HEK293 (cell line): Measurements from ENCODE around the gene TCEA2.

Source experiments
- CTCF ChIA-PET: fragments of 350-600 bp; formaldehyde crosslinking; extraction: SDS; loops from one replicate; lab custom pipeline; 2021; ENCODE audit warnings: antibody characterized with exemption; lab: Yijun Ruan, JAX
- POLR2A ChIA-PET: fragments of 300-600 bp; formaldehyde crosslinking; extraction: SDS; loops from one replicate; lab custom pipeline; 2020; ENCODE audit warnings: antibody characterized with exemption, inconsistent platforms; lab: Yijun Ruan, JAX
- H3K27ac ChIP-seq: fragments of 200-500 bp; sonication (Bioruptor generic); 2 replicates; pipeline ENCODE4 v1.5.1; 2014; ENCODE audit warnings: low read depth, low read length, control low read depth, inconsistent platforms; ENCODE audit errors: extremely low read depth
- H3K36me3 ChIP-seq, 2 experiments: fragments of 200-500 bp in 1 of 2; sonication (Bioruptor generic) in 1 of 2; 1 replicate in 1 of 2; 2 replicates in 1 of 2; pipeline ENCODE4 v1.5.1; 2014 to 2017; ENCODE audit warnings: inconsistent platforms in 2 of 2, low read length in 2 of 2; ENCODE audit not compliant: control insufficient read depth in 2 of 2, insufficient read depth in 1 of 2
- H3K4me1 ChIP-seq: fragments of 200-500 bp; sonication (Bioruptor generic); 2 replicates; pipeline ENCODE4 v1.5.1; 2014; ENCODE audit warnings: mild to moderate bottlenecking, low read length, inconsistent platforms; ENCODE audit not compliant: control insufficient read depth, insufficient read depth
- H3K4me3 ChIP-seq: 2 replicates; pipeline ENCODE4 v1.5.1; 2011; ENCODE audit warnings: low read depth, mild to moderate bottlenecking, control low read depth, low read length, moderate library complexity
- H3K9me3 ChIP-seq: fragments of 200-500 bp; sonication (Bioruptor generic); 2 replicates; pipeline ENCODE4 v1.5.1; 2014; ENCODE audit warnings: low read depth, low read length, inconsistent platforms; ENCODE audit not compliant: control insufficient read depth, insufficient read depth
- EGR2 ChIP-seq: fragments of 450-650 bp; formaldehyde crosslinking; IDR thresholded peaks from 2 replicates; pipeline ENCODE4 v1.5.1; 2016; ENCODE audit warnings: low read depth, missing biosample characterization, missing genetic modification characterization
- KLF9 ChIP-seq: fragments of 450-650 bp; formaldehyde crosslinking; IDR thresholded peaks from 2 replicates; pipeline ENCODE4 v1.5.1; 2016; ENCODE audit warnings: missing biosample characterization, missing genetic modification characterization, low read depth
- SP2 ChIP-seq: fragments of 450-650 bp; formaldehyde crosslinking; IDR thresholded peaks from 2 replicates; pipeline ENCODE4 v1.5.1; 2016; ENCODE audit warnings: missing biosample characterization, missing genetic modification characterization
- YY1 ChIP-seq: fragments of 450-650 bp; formaldehyde crosslinking; IDR thresholded peaks from 2 replicates; pipeline ENCODE4 v1.5.1; 2018; ENCODE audit warnings: missing biosample characterization, missing genetic modification characterization
- ZBTB17 ChIP-seq: fragments of 450-650 bp; formaldehyde crosslinking; IDR thresholded peaks from 2 replicates; pipeline ENCODE4 v1.5.1; 2016; ENCODE audit warnings: missing biosample characterization, missing genetic modification characterization
- ZBTB20 ChIP-seq: fragments of 450-650 bp; formaldehyde crosslinking; IDR thresholded peaks from 2 replicates; pipeline ENCODE4 v1.5.1; 2016; ENCODE audit warnings: missing biosample characterization, missing genetic modification characterization
- ZBTB26 ChIP-seq: fragments of 450-650 bp; formaldehyde crosslinking; optimal IDR thresholded peaks from 2 replicates; pipeline ENCODE3; 2016; ENCODE audit warnings: missing biosample characterization, mild to moderate bottlenecking, missing genetic modification characterization
- ZBTB8A ChIP-seq: fragments of 450-650 bp; formaldehyde crosslinking; IDR thresholded peaks from 2 replicates; pipeline ENCODE4 v1.5.1; 2016; ENCODE audit warnings: missing biosample characterization, missing genetic modification characterization
- ZIC2 ChIP-seq: fragments of 450-650 bp; formaldehyde crosslinking; IDR thresholded peaks from 2 replicates; pipeline ENCODE4 v1.5.1; 2016; ENCODE audit warnings: missing biosample characterization, missing genetic modification characterization
- ZNF280C ChIP-seq: fragments of 450-650 bp; formaldehyde crosslinking; IDR thresholded peaks from 2 replicates; pipeline ENCODE4 v1.5.1; 2016; ENCODE audit warnings: missing biosample characterization, missing genetic modification characterization
- ZNF335 ChIP-seq: fragments of 450-650 bp; formaldehyde crosslinking; conservative IDR thresholded peaks from 2 replicates; pipeline ENCODE4 v1.5.1; 2016; ENCODE audit warnings: missing biosample characterization, missing genetic modification characterization
- ZNF530 ChIP-seq: fragments of 450-650 bp; formaldehyde crosslinking; IDR thresholded peaks from 2 replicates; pipeline ENCODE4 v1.5.1; 2016; ENCODE audit warnings: low read depth, missing biosample characterization, missing genetic modification characterization
- ZNF544 ChIP-seq: fragments of 450-650 bp; formaldehyde crosslinking; IDR thresholded peaks from 2 replicates; pipeline ENCODE4 v1.5.0; 2017; ENCODE audit warnings: missing biosample characterization, missing genetic modification characterization
- ZNF585B ChIP-seq: fragments of 450-650 bp; formaldehyde crosslinking; IDR thresholded peaks from 2 replicates; pipeline ENCODE4 v1.5.1; 2016; ENCODE audit warnings: missing biosample characterization, missing genetic modification characterization
- ZNF670 ChIP-seq: fragments of 450-650 bp; formaldehyde crosslinking; IDR thresholded peaks from 2 replicates; pipeline ENCODE4 v1.5.1; 2016; ENCODE audit warnings: missing biosample characterization, missing genetic modification characterization, low read depth
- ZNF76 ChIP-seq: fragments of 450-650 bp; formaldehyde crosslinking; IDR thresholded peaks from 2 replicates; pipeline ENCODE4; 2016; ENCODE audit warnings: low read depth, missing biosample characterization, missing genetic modification characterization, borderline replicate concordance
- ZNF776 ChIP-seq: fragments of 450-650 bp; formaldehyde crosslinking; IDR thresholded peaks from 2 replicates; pipeline ENCODE4 v1.5.0; 2017; ENCODE audit warnings: missing biosample characterization, missing genetic modification characterization, borderline replicate concordance
- ZSCAN16 ChIP-seq: fragments of 450-650 bp; formaldehyde crosslinking; IDR thresholded peaks from 2 replicates; pipeline ENCODE4 v1.5.1; 2016; ENCODE audit warnings: missing biosample characterization, missing genetic modification characterization
- TF ChIP-seq, protein P1 (sequence below): fragments of 450-650 bp; formaldehyde crosslinking; IDR thresholded peaks from 2 replicates; pipeline ENCODE4 v1.5.1; 2016; ENCODE audit warnings: missing biosample characterization, missing genetic modification characterization
- TF ChIP-seq, protein P2 (sequence below): fragments of 450-650 bp; formaldehyde crosslinking; IDR thresholded peaks from 2 replicates; pipeline ENCODE4 v1.5.1; 2016; ENCODE audit warnings: missing biosample characterization, missing genetic modification characterization
- TF ChIP-seq, protein P3 (sequence below): fragments of 450-650 bp; formaldehyde crosslinking; IDR thresholded peaks from 2 replicates; pipeline ENCODE4 v1.5.1; 2017; ENCODE audit warnings: missing biosample characterization, missing genetic modification characterization

TCEA2 gene

GRCh38 chr20:64083804-64084684, 21.0 kb downstream of the TCEA2 start, which contains the start of gene LKAAEAR1:
Gene LKAAEAR1 (minus strand): TSS chr20:64084398. CDS start chr20:64084219, 179 bp downstream.
- Histone ChIP-seq H3K4me3 (peak within 1 kb of the TSS; percentile 35), H3K36me3 (no peaks in the 10 kb centered on the region), H3K9me3 (no peaks in the 10 kb centered on the region), H3K27ac (no peak within 1 kb of the TSS; the same call in 1 of the 2 replicates), H3K4me1 (peaks cover under 1% of the 10 kb centered on the region)
- ChIA-PET CTCF (interaction anchor here (0.5 to 4.8 kb wide), 11 partner anchors 17 to 544 kb away, joined by 3 to 35 read pairs (median 4); no protein-coding TSS in a partner anchor), POLR2A (interaction anchor here (1.1 to 2.9 kb wide), 3 partner anchors 19 to 46 kb away, joined by 3 to 13 read pairs (median 4); partner anchors contain the start of gene TCEA2)
- TF ChIP-seq ZIC2 (peak; percentile 17; the same call in 1 of the 2 replicates), ZNF76 (tag by site-specific recombination) (peak; percentile 11; the same call in 1 of the 2 replicates), KLF9 (tag by site-specific recombination) (no peak), EGR2 (tag by site-specific recombination) (no peak), ZNF335 (peak; percentile 77), ZBTB20 (tag by site-specific recombination) (peak; percentile 74; the same call in 1 of the 2 replicates), YY1 (tag by site-specific recombination) (peak; percentile 73), ZBTB26 (tag by site-specific recombination) (peak; percentile 86), SP2 (tag by site-specific recombination) (peak; percentile 31; the same call in 1 of the 2 replicates), ZBTB17 (tag by site-specific recombination) (peak; percentile 65), ZBTB8A (tag by site-specific recombination) (peak; percentile 77), ZNF670 (no peak)
- TF ChIP-seq, protein P1, sequence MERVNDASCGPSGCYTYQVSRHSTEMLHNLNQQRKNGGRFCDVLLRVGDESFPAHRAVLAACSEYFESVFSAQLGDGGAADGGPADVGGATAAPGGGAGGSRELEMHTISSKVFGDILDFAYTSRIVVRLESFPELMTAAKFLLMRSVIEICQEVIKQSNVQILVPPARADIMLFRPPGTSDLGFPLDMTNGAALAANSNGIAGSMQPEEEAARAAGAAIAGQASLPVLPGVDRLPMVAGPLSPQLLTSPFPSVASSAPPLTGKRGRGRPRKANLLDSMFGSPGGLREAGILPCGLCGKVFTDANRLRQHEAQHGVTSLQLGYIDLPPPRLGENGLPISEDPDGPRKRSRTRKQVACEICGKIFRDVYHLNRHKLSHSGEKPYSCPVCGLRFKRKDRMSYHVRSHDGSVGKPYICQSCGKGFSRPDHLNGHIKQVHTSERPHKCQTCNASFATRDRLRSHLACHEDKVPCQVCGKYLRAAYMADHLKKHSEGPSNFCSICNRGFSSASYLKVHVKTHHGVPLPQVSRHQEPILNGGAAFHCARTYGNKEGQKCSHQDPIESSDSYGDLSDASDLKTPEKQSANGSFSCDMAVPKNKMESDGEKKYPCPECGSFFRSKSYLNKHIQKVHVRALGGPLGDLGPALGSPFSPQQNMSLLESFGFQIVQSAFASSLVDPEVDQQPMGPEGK (tag by site-specific recombination): 0 out of 2 replicates have a peak, but pooled peaks have one; percentile 5
- TF ChIP-seq, protein P2, sequence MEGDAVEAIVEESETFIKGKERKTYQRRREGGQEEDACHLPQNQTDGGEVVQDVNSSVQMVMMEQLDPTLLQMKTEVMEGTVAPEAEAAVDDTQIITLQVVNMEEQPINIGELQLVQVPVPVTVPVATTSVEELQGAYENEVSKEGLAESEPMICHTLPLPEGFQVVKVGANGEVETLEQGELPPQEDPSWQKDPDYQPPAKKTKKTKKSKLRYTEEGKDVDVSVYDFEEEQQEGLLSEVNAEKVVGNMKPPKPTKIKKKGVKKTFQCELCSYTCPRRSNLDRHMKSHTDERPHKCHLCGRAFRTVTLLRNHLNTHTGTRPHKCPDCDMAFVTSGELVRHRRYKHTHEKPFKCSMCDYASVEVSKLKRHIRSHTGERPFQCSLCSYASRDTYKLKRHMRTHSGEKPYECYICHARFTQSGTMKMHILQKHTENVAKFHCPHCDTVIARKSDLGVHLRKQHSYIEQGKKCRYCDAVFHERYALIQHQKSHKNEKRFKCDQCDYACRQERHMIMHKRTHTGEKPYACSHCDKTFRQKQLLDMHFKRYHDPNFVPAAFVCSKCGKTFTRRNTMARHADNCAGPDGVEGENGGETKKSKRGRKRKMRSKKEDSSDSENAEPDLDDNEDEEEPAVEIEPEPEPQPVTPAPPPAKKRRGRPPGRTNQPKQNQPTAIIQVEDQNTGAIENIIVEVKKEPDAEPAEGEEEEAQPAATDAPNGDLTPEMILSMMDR: peak; percentile 52; the same call in 1 of the 2 replicates
- TF ChIP-seq, protein P3, sequence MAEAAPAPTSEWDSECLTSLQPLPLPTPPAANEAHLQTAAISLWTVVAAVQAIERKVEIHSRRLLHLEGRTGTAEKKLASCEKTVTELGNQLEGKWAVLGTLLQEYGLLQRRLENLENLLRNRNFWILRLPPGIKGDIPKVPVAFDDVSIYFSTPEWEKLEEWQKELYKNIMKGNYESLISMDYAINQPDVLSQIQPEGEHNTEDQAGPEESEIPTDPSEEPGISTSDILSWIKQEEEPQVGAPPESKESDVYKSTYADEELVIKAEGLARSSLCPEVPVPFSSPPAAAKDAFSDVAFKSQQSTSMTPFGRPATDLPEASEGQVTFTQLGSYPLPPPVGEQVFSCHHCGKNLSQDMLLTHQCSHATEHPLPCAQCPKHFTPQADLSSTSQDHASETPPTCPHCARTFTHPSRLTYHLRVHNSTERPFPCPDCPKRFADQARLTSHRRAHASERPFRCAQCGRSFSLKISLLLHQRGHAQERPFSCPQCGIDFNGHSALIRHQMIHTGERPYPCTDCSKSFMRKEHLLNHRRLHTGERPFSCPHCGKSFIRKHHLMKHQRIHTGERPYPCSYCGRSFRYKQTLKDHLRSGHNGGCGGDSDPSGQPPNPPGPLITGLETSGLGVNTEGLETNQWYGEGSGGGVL: peak; percentile 57; the same call in 1 of the 2 replicates

DNA sequence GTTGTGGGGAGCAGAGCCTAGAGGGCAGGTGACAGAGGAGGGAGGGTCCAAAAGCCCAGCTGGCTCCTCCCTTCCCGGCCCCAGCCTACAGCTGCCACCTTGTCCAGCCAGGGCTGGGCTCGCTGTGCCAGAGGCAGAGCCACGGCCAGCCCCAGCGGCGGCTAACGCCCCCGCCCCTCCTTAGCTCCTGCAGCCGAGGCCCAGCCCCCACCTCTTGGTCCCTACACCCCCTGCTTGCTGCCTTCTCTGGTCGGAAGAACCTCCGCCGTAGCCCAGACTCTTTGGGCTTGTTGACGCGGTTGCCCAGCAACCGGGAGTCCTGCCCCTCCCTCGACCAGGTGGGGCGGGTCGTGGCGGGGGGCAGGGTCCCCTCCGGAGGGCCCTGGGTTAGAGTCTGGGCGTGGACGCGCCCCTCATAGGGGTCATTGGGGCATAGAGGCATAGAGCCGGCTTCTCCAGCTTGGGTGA, 21.7 kb downstream of the TCEA2 start:
- H3K36me3 ChIP-seq: no peaks in the 10 kb centered on the region
- ChIA-PET CTCF (interaction anchor here (0.6 to 4.8 kb wide), 4 partner anchors 18 to 140 kb away, joined by 3 to 35 read pairs (median 4); no protein-coding TSS in a partner anchor), POLR2A (no interaction called here)
- no peaks in the 10 kb centered on the region for H3K9me3 ChIP-seq
- no peak overlapping the region for H3K27ac ChIP-seq
- H3K4me1 ChIP-seq: no peaks in the 10 kb centered on the region; the same call in 1 of the 2 replicates
- no peak overlapping the region for H3K4me3 ChIP-seq
- no peak for TF ChIP-seq ZSCAN16 (tag by site-specific recombination)
- no peak for TF ChIP-seq ZNF280C (tag by site-specific recombination)
- no peak for TF ChIP-seq ZNF776 (tag by site-specific recombination)
- no peak for TF ChIP-seq ZNF530 (tag by site-specific recombination)
- no peak for TF ChIP-seq ZNF544
- TF ChIP-seq ZNF585B (tag by site-specific recombination): no peak
